SK-N-SH (cell line): ENCODE measurements around the gene ACVRL1. TPM values are rescaled to one million over a fixed set of nuclear protein-coding genes. Genes with fewer than 3 reads are reported as not detected.

Source experiments
- CTCF ChIA-PET: fragments of 300-600, 350-600 bp; formaldehyde crosslinking; extraction: SDS; loops from one replicate; lab custom pipeline; 2021; lab: Yijun Ruan, JAX
- POLR2A ChIA-PET: fragments of 350-600 bp; sonication (Branson Sonifier 250); formaldehyde crosslinking; extraction: SDS; loops from one replicate; lab custom pipeline; 2020; ENCODE audit warnings: antibody characterized with exemption, inconsistent platforms; lab: Yijun Ruan, JAX
- DNase-seq: peaks from one replicate; pipeline ENCODE4 v3.0.0; 2012
- H2AFZ ChIP-seq: fragments of 200-600 bp; sonication (generic); 2 replicates; pipeline ENCODE4 v1.8.1; 2016; ENCODE audit warnings: antibody characterized with exemption, mild to moderate bottlenecking, low read depth
- H3F3A ChIP-seq: fragments of 200-600 bp; sonication (generic); replicated peaks from 2 replicates; pipeline ENCODE3; 2016; ENCODE audit warnings: antibody characterized with exemption, mild to moderate bottlenecking; ENCODE audit not compliant: insufficient read depth
- H3K27ac ChIP-seq, 2 experiments: fragments of 200-500 bp in 1 of 2; fragments of 200-600 bp in 1 of 2; sonication (Bioruptor generic) in 1 of 2; sonication (generic), shearing (Covaris generic) in 1 of 2; 2 replicates each; pipeline versions ENCODE4 v1.5.1 to v1.6.1; 2014 to 2016; ENCODE audit warnings: low read depth in 2 of 2, inconsistent platforms in 1 of 2, low read length in 1 of 2, mild to moderate bottlenecking in 1 of 2, mixed read lengths in 1 of 2
- H3K27me3 ChIP-seq: fragments of 200-600 bp; sonication (generic), shearing (Covaris generic); 2 replicates; pipeline ENCODE4 v1.6.1; 2016; ENCODE audit warnings: mixed run types; ENCODE audit not compliant: insufficient read depth
- H3K36me3 ChIP-seq, 2 experiments: fragments of 200-500 bp in 1 of 2; fragments of 200-600 bp in 1 of 2; sonication (Bioruptor generic) in 1 of 2; sonication (generic) in 1 of 2; replicated peaks in 1 of 2; 2 replicates each; pipeline versions ENCODE3 to v1.5.1; 2014 to 2016; ENCODE audit warnings: low read length in 1 of 2, mild to moderate bottlenecking in 1 of 2; ENCODE audit not compliant: insufficient read depth in 2 of 2, control insufficient read depth in 1 of 2
- H3K4me1 ChIP-seq, 2 experiments: fragments of 200-500 bp in 1 of 2; fragments of 200-600 bp in 1 of 2; sonication (Bioruptor generic) in 1 of 2; sonication (generic), shearing (Covaris generic) in 1 of 2; 2 replicates each; pipeline versions ENCODE4 v1.5.1 to v1.6.1; 2014 to 2016; ENCODE audit warnings: low read depth in 1 of 2, low read length in 1 of 2, mixed run types in 1 of 2; ENCODE audit not compliant: insufficient read depth in 2 of 2, control insufficient read depth in 1 of 2
- H3K4me2 ChIP-seq: fragments of 200-600 bp; sonication (generic), shearing (Covaris generic); 2 replicates; pipeline ENCODE4 v1.6.1; 2017; ENCODE audit warnings: mixed run types
- H3K4me3 ChIP-seq, 2 experiments: fragments of 200-500 bp in 1 of 2; fragments of 200-600 bp in 1 of 2; sonication (Bioruptor generic) in 1 of 2; sonication (generic), shearing (Covaris generic) in 1 of 2; 2 replicates each; pipeline versions ENCODE4 v1.5.1 to v1.8.1; 2014 to 2016; ENCODE audit warnings: low read depth in 2 of 2, inconsistent platforms in 1 of 2, low read length in 1 of 2, mild to moderate bottlenecking in 1 of 2, mixed read lengths in 1 of 2, moderate library complexity in 1 of 2
- H3K79me2 ChIP-seq: fragments of 200-600 bp; sonication (generic); 2 replicates; pipeline ENCODE4 v1.8.1; 2017; ENCODE audit warnings: mild to moderate bottlenecking; ENCODE audit not compliant: insufficient read depth
- H3K9ac ChIP-seq: fragments of 200-600 bp; sonication (generic); 2 replicates; pipeline ENCODE4 v1.6.1; 2017; ENCODE audit warnings: mixed run types
- H3K9me2 ChIP-seq: fragments of 200-600 bp; sonication (generic); 2 replicates; pipeline ENCODE4 v1.6.1; 2017; ENCODE audit warnings: mixed run types
- H3K9me3 ChIP-seq: fragments of 200-600 bp; sonication (generic); 2 replicates; pipeline ENCODE4 v1.6.1; 2017; ENCODE audit warnings: mixed run types, mild to moderate bottlenecking, moderate library complexity
- H4K20me1 ChIP-seq: fragments of 200-600 bp; sonication (generic); 2 replicates; pipeline ENCODE4 v1.6.1; 2017; ENCODE audit warnings: mild to moderate bottlenecking, mixed run types; ENCODE audit not compliant: insufficient read depth
- EZH2phosphoT487 ChIP-seq: fragments of 200-600 bp; sonication (generic); IDR thresholded peaks from 2 replicates; pipeline ENCODE4 v1.6.1; 2017; ENCODE audit warnings: low read depth, mixed run types, mild to moderate bottlenecking, antibody characterized with exemption, moderate library complexity, borderline replicate concordance
- FOXM1 ChIP-seq: IDR thresholded peaks from 2 replicates; pipeline ENCODE4 v1.4.0; 2012; ENCODE audit warnings: low read depth, mild to moderate bottlenecking
- GABPA ChIP-seq: IDR thresholded peaks from 2 replicates; pipeline ENCODE4 v1.4.0; 2012; ENCODE audit warnings: low read depth, mild to moderate bottlenecking
- JUND ChIP-seq: IDR thresholded peaks from 2 replicates; pipeline ENCODE4 v1.4.0; 2012
- NRF1 ChIP-seq: IDR thresholded peaks from 2 replicates; pipeline ENCODE4 v1.6.1; 2012; ENCODE audit warnings: low read depth, mild to moderate bottlenecking, low read length
- POLR2AphosphoS5 ChIP-seq: IDR thresholded peaks from 2 replicates; pipeline ENCODE4 v1.6.1; 2012; ENCODE audit warnings: low read depth, low read length
- RCOR1 ChIP-seq: fragments of 150-350 bp; IDR thresholded peaks from 2 replicates; pipeline ENCODE4 v1.6.1; 2017; ENCODE audit warnings: antibody characterized with exemption, low read length
- REST ChIP-seq: IDR thresholded peaks from 2 replicates; pipeline ENCODE4 v1.6.1; 2012; ENCODE audit warnings: mild to moderate bottlenecking, low read depth, low read length, moderate library complexity
- RXRA ChIP-seq: IDR thresholded peaks from 2 replicates; pipeline ENCODE4 v1.4.0; 2012; ENCODE audit warnings: low read depth, mild to moderate bottlenecking, borderline replicate concordance
- TEAD4 ChIP-seq: IDR thresholded peaks from 2 replicates; pipeline ENCODE4 v1.4.0; 2012; ENCODE audit warnings: mild to moderate bottlenecking, borderline replicate concordance; ENCODE audit not compliant: insufficient read depth
- USF1 ChIP-seq: IDR thresholded peaks from 2 replicates; pipeline ENCODE4 v1.4.0; 2012; ENCODE audit warnings: low read depth, borderline replicate concordance
- USF2 ChIP-seq: fragments of 150-350 bp; IDR thresholded peaks from 2 replicates; pipeline ENCODE4 v1.6.1; 2017; ENCODE audit warnings: antibody characterized with exemption, low read length, low read depth, borderline replicate concordance
- WGBS: methylation state at CpG from one replicate; pipeline ENCODE4 v1.1.6; 2017; ENCODE audit warnings: low lambda C conversion rate; 5-methylcytosine and 5-hydroxymethylcytosine counted together
- polyA plus RNA-seq, 3 experiments: library from polyadenylated mRNA; depleted of rRNA; stranded (reverse); fragments of >200 nt; gene quantifications; 2 replicates each; pipeline ENCODE4 v1.2.3, GENCODE V29; 2012
- TF ChIP-seq, protein P1 (sequence below): IDR thresholded peaks from 2 replicates; pipeline ENCODE4; 2012

Gene ACVRL1
- polyA plus RNA-seq, 1 of the 3 experiments (the other 2 are of a cell fraction) = 0.07 TPM

GRCh38 chr12:51915951-51916350 lies 8.6 kb downstream of the ACVRL1 start:
- POLR2A ChIA-PET = no interaction called here
- WGBS = 99% methylated on average over 9 of the region's 11 CpGs
- no peaks in the 10 kb centered on the region for H3K79me2 ChIP-seq
- no peak overlapping the region for H3K9ac ChIP-seq
- H2AFZ ChIP-seq = no peak overlapping the region
- H3F3A ChIP-seq = no peaks in the 10 kb centered on the region
- no peak overlapping the region for H3K4me3 ChIP-seq
- no peak for TF ChIP-seq GABPA
- no peak for TF ChIP-seq FOXM1
- no peak for TF ChIP-seq REST
- no peak for TF ChIP-seq EZH2phosphoT487
- TF ChIP-seq RXRA = no peak
- TF ChIP-seq POLR2AphosphoS5 = no peak
- TF ChIP-seq USF1 = no peak
- H3K27ac ChIP-seq = peak overlapping the region in 1 of 2 experiments; percentile 19; a peak in 1 of 4 replicates
- H3K9me2 ChIP-seq = no peaks in the 10 kb centered on the region
- no peaks in the 10 kb centered on the region for H3K27me3 ChIP-seq
- peaks cover 0 to 85% of the 10 kb centered on the region in 2 experiments; a peak in 2 of 4 replicates for H3K4me1 ChIP-seq
- H3K9me3 ChIP-seq = no peaks in the 10 kb centered on the region
- H3K4me2 ChIP-seq = no peak overlapping the region
- H3K36me3 ChIP-seq = no peaks in the 10 kb centered on the region
- H4K20me1 ChIP-seq = no peaks in the 10 kb centered on the region
- peak; percentile 6 for DNase-seq
- CTCF ChIA-PET = interaction anchor here (0.7 to 3.0 kb wide), 7 partner anchors 8 to 110 kb away, joined by 3 to 12 read pairs (median 3); no protein-coding TSS in a partner anchor

DNA sequence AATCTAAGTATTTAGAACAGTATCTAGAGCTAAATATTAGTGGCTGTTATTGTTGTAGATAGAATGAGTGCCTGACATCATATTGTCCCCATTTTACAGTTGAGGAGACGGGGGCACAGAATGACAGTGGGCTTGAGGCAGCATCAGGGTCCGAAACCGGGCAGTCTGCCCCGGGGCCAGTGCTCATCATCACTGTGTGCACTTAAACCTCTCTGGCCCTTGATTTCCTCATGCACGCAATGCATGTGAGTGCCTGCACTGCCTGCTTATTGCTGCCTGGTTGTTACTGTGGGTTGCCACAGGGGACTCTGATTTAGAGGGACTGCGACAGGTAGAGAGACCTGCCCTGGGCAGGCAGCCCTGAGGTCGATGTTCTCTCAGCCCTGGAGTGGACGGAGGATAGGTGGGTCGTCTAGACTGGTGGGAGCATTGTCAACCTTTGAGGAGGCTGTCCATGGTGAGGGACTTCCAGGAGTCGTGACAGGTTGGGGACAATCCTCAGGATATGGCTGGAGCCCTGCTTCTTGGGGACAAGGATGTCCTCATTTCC lies 9.8 kb downstream of the ACVRL1 start:
- no peaks in the 10 kb centered on the region for H3K27me3 ChIP-seq
- no peaks in the 10 kb centered on the region for H3K9me3 ChIP-seq
- no peaks in the 10 kb centered on the region for H3F3A ChIP-seq
- H2AFZ ChIP-seq = no peak overlapping the region
- H3K27ac ChIP-seq = peak overlapping the region in 1 of 2 experiments; percentile 94; a peak in 2 of 4 replicates
- WGBS = 79% methylated on average over 10 of the region's 10 CpGs
- H3K9me2 ChIP-seq = no peaks in the 10 kb centered on the region
- H3K4me2 ChIP-seq = no peak overlapping the region
- H3K79me2 ChIP-seq = no peaks in the 10 kb centered on the region
- H4K20me1 ChIP-seq = no peaks in the 10 kb centered on the region
- no peaks in the 10 kb centered on the region for H3K36me3 ChIP-seq
- H3K4me3 ChIP-seq = no peak overlapping the region
- no peak overlapping the region for H3K9ac ChIP-seq
- ChIA-PET CTCF (interaction anchor here (1.0 to 3.0 kb wide), 7 partner anchors 9 to 71 kb away, joined by 3 to 12 read pairs (median 3); no protein-coding TSS in a partner anchor), POLR2A (interaction anchor here (1.1 kb wide), 1 partner anchor 32 kb away, joined by 3 read pairs; no protein-coding TSS in a partner anchor)
- H3K4me1 ChIP-seq = peaks cover 0 to 79% of the 10 kb centered on the region in 2 experiments; a peak in 2 of 4 replicates
- DNase-seq = peak; percentile 12
- TF ChIP-seq REST (no peak), USF2 (no peak), POLR2AphosphoS5 (no peak), JUND (no peak), RXRA (no peak), EZH2phosphoT487 (no peak), NRF1 (no peak), RCOR1 (no peak), TEAD4 (no peak)
- TF ChIP-seq, protein P1, sequence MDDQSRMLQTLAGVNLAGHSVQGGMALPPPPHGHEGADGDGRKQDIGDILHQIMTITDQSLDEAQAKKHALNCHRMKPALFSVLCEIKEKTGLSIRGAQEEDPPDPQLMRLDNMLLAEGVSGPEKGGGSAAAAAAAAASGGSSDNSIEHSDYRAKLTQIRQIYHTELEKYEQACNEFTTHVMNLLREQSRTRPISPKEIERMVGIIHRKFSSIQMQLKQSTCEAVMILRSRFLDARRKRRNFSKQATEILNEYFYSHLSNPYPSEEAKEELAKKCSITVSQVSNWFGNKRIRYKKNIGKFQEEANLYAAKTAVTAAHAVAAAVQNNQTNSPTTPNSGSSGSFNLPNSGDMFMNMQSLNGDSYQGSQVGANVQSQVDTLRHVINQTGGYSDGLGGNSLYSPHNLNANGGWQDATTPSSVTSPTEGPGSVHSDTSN = no peak
